HFF-Myc (cell line): ENCODE data around the gene SEZ6L2.

Experiments
- DNase-seq: peaks from one replicate; pipeline ENCODE4 v3.0.0-alpha.2; 2011; ENCODE audit warnings: low read depth; ENCODE audit errors: extremely low read depth
- H3K4me3 ChIP-seq: replicated peaks from 2 replicates; pipeline ENCODE4 v1.5.1; 2011; ENCODE audit warnings: low read depth, mild to moderate bottlenecking, control low read depth, low read length
- CTCF ChIP-seq: IDR thresholded peaks from 2 replicates; pipeline ENCODE4 v1.5.1; 2012; ENCODE audit warnings: mild to moderate bottlenecking, low read depth, low read length, control low read depth; ENCODE audit errors: missing control alignments

Gene SEZ6L2

GRCh38 chr16:29898135-29898803, 1.1 kb downstream of the SEZ6L2 start:
- no peak for TF ChIP-seq CTCF
- DNase-seq: no peak
- H3K4me3 ChIP-seq: peak overlapping the region; percentile 62

DNA sequence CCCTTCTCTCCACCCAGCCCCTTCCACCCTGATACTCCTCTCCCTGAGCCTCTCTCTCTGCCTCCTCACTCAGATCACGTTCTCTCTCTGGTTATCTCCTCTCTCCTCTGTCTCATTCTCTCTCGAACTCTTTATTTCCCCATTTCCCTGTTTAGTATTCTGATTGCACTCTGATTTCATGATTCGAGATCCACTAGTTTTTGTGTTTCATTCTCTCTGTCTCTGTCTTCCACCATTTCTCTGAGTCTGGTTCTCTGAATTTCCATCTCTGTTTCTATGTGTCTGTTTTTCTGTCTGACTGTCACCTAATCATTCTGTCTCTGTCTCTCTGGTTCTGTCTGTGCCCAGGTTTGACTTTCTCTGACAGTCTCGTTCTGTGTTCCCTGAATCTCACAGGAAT, 2.0 kb downstream of the SEZ6L2 start:
- no peak for DNase-seq
- TF ChIP-seq CTCF: no peak
- H3K4me3 ChIP-seq: no peak overlapping the region

- no peak for TF ChIP-seq CTCF
- DNase-seq: no peak
- no peak overlapping the region for H3K4me3 ChIP-seq
Observed at GRCh38 chr16:29896841-29897240, 2.5 kb downstream of the SEZ6L2 start.

DNA sequence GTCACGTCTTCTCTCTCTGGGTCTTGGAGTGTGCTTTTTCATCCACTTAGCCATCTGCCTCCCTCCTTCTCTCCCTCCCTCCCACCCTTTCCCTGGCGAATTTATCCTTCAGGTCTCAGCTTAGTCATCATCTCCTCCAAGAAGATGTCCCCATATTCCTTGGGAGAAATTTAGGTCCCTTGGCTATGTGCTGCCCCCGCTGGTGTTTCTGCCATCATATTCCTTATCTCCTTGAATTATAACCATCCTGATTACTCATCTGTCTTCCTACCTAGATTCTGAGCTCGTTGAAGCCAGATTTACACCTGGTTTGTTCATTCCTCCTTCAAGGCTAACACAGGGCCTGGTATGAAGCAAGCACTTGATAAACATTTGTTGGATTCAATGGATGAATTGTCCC, 5.0 kb downstream of the SEZ6L2 start:
- no peak for DNase-seq
- H3K4me3 ChIP-seq: no peak overlapping the region
- no peak for TF ChIP-seq CTCF

GRCh38 chr16:29893553-29893952, 5.8 kb downstream of the SEZ6L2 start:
- no peak for DNase-seq
- TF ChIP-seq CTCF: no peak
- H3K4me3 ChIP-seq: no peak overlapping the region

GRCh38 chr16:29892458-29892813, 6.9 kb downstream of the SEZ6L2 start:
- no peak for DNase-seq
- no peak overlapping the region for H3K4me3 ChIP-seq
- no peak for TF ChIP-seq CTCF
